WTC11 (cell line): ENCODE data around the gene KIRREL3. TPM values are rescaled to one million over a fixed set of nuclear protein-coding genes. Genes with fewer than 3 reads are reported as not detected.

Source experiments
- ATAC-seq: fragments of 200-7000 bp; cut with Tn5 transposase; 2 replicates; pipeline ENCODE4 v1.10.0; 2021; ENCODE audit warnings: mild to moderate bottlenecking, moderate library complexity
- CTCF ChIA-PET: fragments of 300-600 bp; sonication (Branson Sonifier 250); formaldehyde crosslinking; loops from one replicate; lab custom pipeline; 2021; ENCODE audit warnings: antibody characterized with exemption; lab: Charles Lee
- POLR2A ChIA-PET: fragments of 350-600 bp; sonication (Branson Sonifier 250); formaldehyde crosslinking; loops from one replicate; lab custom pipeline; 2021; ENCODE audit warnings: antibody characterized with exemption; lab: Charles Lee
- DNase-seq: peaks from one replicate; pipeline ENCODE4 v3.0.0; 2021; ENCODE audit warnings: low spot score
- H3K27ac Mint-ChIP-seq: 2 replicates; pipeline ENCODE4 v1.8.0; 2021; ENCODE audit warnings: mixed read lengths
- H3K27me3 Mint-ChIP-seq: 2 replicates; pipeline ENCODE4 v1.8.0; 2021; ENCODE audit warnings: low read depth, mild to moderate bottlenecking, moderate library complexity, mixed read lengths
- H3K36me3 Mint-ChIP-seq: 2 replicates; pipeline ENCODE4 v1.8.0; 2021; ENCODE audit warnings: mixed read lengths
- H3K4me1 Mint-ChIP-seq: 2 replicates; pipeline ENCODE4 v1.8.0; 2022; ENCODE audit warnings: mixed read lengths
- H3K4me3 Mint-ChIP-seq: 2 replicates; pipeline ENCODE4 v1.8.0; 2021; ENCODE audit warnings: mild to moderate bottlenecking, moderate library complexity, mixed read lengths
- H3K9me3 Mint-ChIP-seq: 2 replicates; pipeline ENCODE4 v1.8.0; 2021; ENCODE audit warnings: mixed read lengths
- AR ChIP-seq: fragments of 250-450 bp; sonication (Bioruptor Pico); IDR thresholded peaks from 2 replicates; pipeline ENCODE4 v1.9.0; 2021; ENCODE audit warnings: mild to moderate bottlenecking
- ARID4B ChIP-seq: sonication (generic); formaldehyde crosslinking; IDR thresholded peaks from 2 replicates; pipeline ENCODE4 v1.8.0; 2023; ENCODE audit warnings: missing genetic modification reagents, mild to moderate bottlenecking, borderline replicate concordance
- ATF3 ChIP-seq: sonication (generic); formaldehyde crosslinking; conservative IDR thresholded peaks from 2 replicates; pipeline ENCODE4 v1.8.1; 2022; ENCODE audit warnings: mild to moderate bottlenecking, missing genetic modification reagents
- E2F5 ChIP-seq: sonication (generic); formaldehyde crosslinking; IDR thresholded peaks from 2 replicates; pipeline ENCODE4 v1.8.1; 2022; ENCODE audit warnings: mild to moderate bottlenecking, moderate library complexity, missing genetic modification reagents
- EMX1 ChIP-seq: fragments of 250-450 bp; sonication (Bioruptor Pico); IDR thresholded peaks from 2 replicates; pipeline ENCODE4 v1.8.0; 2021; ENCODE audit warnings: mild to moderate bottlenecking
- ETV6 ChIP-seq: sonication (generic); formaldehyde crosslinking; IDR thresholded peaks from 2 replicates; pipeline ENCODE4 v1.8.1; 2022; ENCODE audit warnings: mild to moderate bottlenecking, missing genetic modification reagents
- FOXJ3 ChIP-seq: sonication (generic); formaldehyde crosslinking; IDR thresholded peaks from 2 replicates; pipeline ENCODE4 v1.9.0; 2021; ENCODE audit warnings: missing genetic modification reagents, mild to moderate bottlenecking, borderline replicate concordance
- HMGXB4 ChIP-seq: sonication (generic); formaldehyde crosslinking; IDR thresholded peaks from 2 replicates; pipeline ENCODE4 v1.8.1; 2023; ENCODE audit warnings: mild to moderate bottlenecking, moderate library complexity, missing genetic modification reagents
- JAZF1 ChIP-seq: fragments of 250-450 bp; sonication (Bioruptor Pico); IDR thresholded peaks from 2 replicates; pipeline ENCODE4 v1.9.0; 2021; ENCODE audit warnings: moderate library complexity, mild to moderate bottlenecking, inconsistent platforms
- JUN ChIP-seq: sonication (generic); formaldehyde crosslinking; IDR thresholded peaks from 2 replicates; pipeline ENCODE4 v1.8.0; 2023; ENCODE audit warnings: mild to moderate bottlenecking, missing genetic modification reagents
- PRDM15 ChIP-seq: sonication (generic); formaldehyde crosslinking; IDR thresholded peaks from 2 replicates; pipeline ENCODE4 v1.8.0; 2022; ENCODE audit warnings: missing genetic modification reagents
- RELA ChIP-seq: sonication (generic); formaldehyde crosslinking; IDR thresholded peaks from 2 replicates; pipeline ENCODE4 v1.8.1; 2022; ENCODE audit warnings: missing genetic modification reagents, mild to moderate bottlenecking, borderline replicate concordance
- RORB ChIP-seq: fragments of 250-450 bp; sonication (Bioruptor Pico); IDR thresholded peaks from 2 replicates; pipeline ENCODE4 v1.9.0; 2021; ENCODE audit warnings: mild to moderate bottlenecking
- SMAD3 ChIP-seq: sonication (generic); formaldehyde crosslinking; IDR thresholded peaks from 2 replicates; pipeline ENCODE4 v1.8.0; 2022; ENCODE audit warnings: missing genetic modification reagents, mild to moderate bottlenecking, borderline replicate concordance
- SMAD4 ChIP-seq: sonication (generic); formaldehyde crosslinking; IDR thresholded peaks from 2 replicates; pipeline ENCODE4 v1.8.0; 2022; ENCODE audit warnings: mild to moderate bottlenecking, missing genetic modification reagents
- TCF7 ChIP-seq: sonication (generic); formaldehyde crosslinking; IDR thresholded peaks from 2 replicates; pipeline ENCODE4 v1.8.0; 2022; ENCODE audit warnings: mild to moderate bottlenecking, low read depth, missing genetic modification reagents, moderate library complexity
- TP53 ChIP-seq: sonication (generic); formaldehyde crosslinking; IDR thresholded peaks from 2 replicates; pipeline ENCODE4 v1.8.1; 2023; ENCODE audit warnings: mild to moderate bottlenecking, missing genetic modification reagents
- ZNF138 ChIP-seq: sonication (generic); formaldehyde crosslinking; conservative IDR thresholded peaks from 2 replicates; pipeline ENCODE4 v1.8.1; 2022; ENCODE audit warnings: mild to moderate bottlenecking, moderate library complexity, missing genetic modification reagents
- ZNF263 ChIP-seq: sonication (generic); formaldehyde crosslinking; IDR thresholded peaks from 2 replicates; pipeline ENCODE4 v1.8.1; 2022; ENCODE audit warnings: low read depth, mild to moderate bottlenecking, moderate library complexity, missing genetic modification reagents
- ZNF396 ChIP-seq: fragments of 250-450 bp; sonication (Bioruptor Pico); IDR thresholded peaks from 2 replicates; pipeline ENCODE4 v1.8.0; 2021; ENCODE audit warnings: mild to moderate bottlenecking, moderate library complexity, borderline replicate concordance
- total RNA-seq: library from RNA; stranded (reverse); gene quantifications from 3 replicates; pipeline ENCODE4 v1.2.3, GENCODE V29; 2021

The KIRREL3 gene
- total RNA-seq, 1 experiment from 2014 or later = 0.59 TPM

- peak; percentile 46 for ATAC-seq
- no peaks in the 10 kb centered on the region for H3K27me3 Mint-ChIP-seq
- no peak overlapping the region for H3K4me3 Mint-ChIP-seq
- DNase-seq = no peak
- H3K9me3 Mint-ChIP-seq = no peaks in the 10 kb centered on the region
- CTCF ChIA-PET = interaction anchor here (1.1 to 1.6 kb wide), 3 partner anchors 30 to 353 kb away, joined by 3 to 8 read pairs (median 3); no protein-coding TSS in a partner anchor
- POLR2A ChIA-PET = no interaction called here
- TF ChIP-seq ZNF138 (CRISPR knock-in tag) (no peak), RELA (CRISPR knock-in tag) (no peak), SMAD3 (CRISPR knock-in tag) (no peak)
- TF ChIP-seq, all 79 proteins: peak for 0
- Mint-ChIP-seq H3K36me3 (no peaks in the 10 kb centered on the region), H3K27ac (no peak overlapping the region), H3K4me1 (peaks cover 46% of the 10 kb centered on the region)
Observed at GRCh38 chr11:126636911-126637794, 363.4 kb downstream of the KIRREL3 start.

- no peak for DNase-seq
- H3K4me1 Mint-ChIP-seq = peaks cover 59% of the 10 kb centered on the region
- POLR2A ChIA-PET = no interaction called here
- no peak overlapping the region for H3K4me3 Mint-ChIP-seq
- no peaks in the 10 kb centered on the region for H3K27me3 Mint-ChIP-seq
- CTCF ChIA-PET = interaction anchor here (1.0 to 3.1 kb wide), 4 partner anchors 28 to 325 kb away, joined by 3 to 12 read pairs (median 3); no protein-coding TSS in a partner anchor
- TF ChIP-seq ZNF396 = no peak
- TF ChIP-seq JUN = no peak
- TF ChIP-seq SMAD4 (CRISPR knock-in tag) = no peak
- TF ChIP-seq EMX1 (CRISPR knock-in tag) = no peak
- no peak for TF ChIP-seq HMGXB4
- TF ChIP-seq ATF3 (CRISPR knock-in tag) = no peak
- no peak for TF ChIP-seq ZNF263
- TF ChIP-seq E2F5 (CRISPR knock-in tag) = no peak
- no peak for TF ChIP-seq AR
- TF ChIP-seq ETV6 = no peak
- TF ChIP-seq TP53 = no peak
- TF ChIP-seq ARID4B (CRISPR knock-in tag) = no peak
- TF ChIP-seq FOXJ3 = no peak
- no peak for TF ChIP-seq JAZF1 (CRISPR knock-in tag)
- no peak for TF ChIP-seq RORB
- TF ChIP-seq TCF7 (CRISPR knock-in tag) = no peak
- TF ChIP-seq PRDM15 (CRISPR knock-in tag) = no peak
- H3K36me3 Mint-ChIP-seq = no peaks in the 10 kb centered on the region
- no peak overlapping the region for H3K27ac Mint-ChIP-seq
- ATAC-seq = no peak
- no peaks in the 10 kb centered on the region for H3K9me3 Mint-ChIP-seq
Observed at GRCh38 chr11:126635511-126635910, 365.1 kb downstream of the KIRREL3 start.
